IPS-15b (cell line): ENCODE results near the gene AGPAT4.

Experiments used
- H3K27me3 ChIP-seq: one replicate; pipeline ENCODE4 v1.6.1; 2013; ENCODE audit warnings: low read length; ENCODE audit not compliant: control insufficient read depth, insufficient read depth
- H3K36me3 ChIP-seq: one replicate; pipeline ENCODE4 v1.6.1; 2013; ENCODE audit warnings: low read length; ENCODE audit not compliant: control insufficient read depth, insufficient read depth
- H3K4me1 ChIP-seq: one replicate; pipeline ENCODE4 v1.6.1; 2013; ENCODE audit warnings: mild to moderate bottlenecking, low read length; ENCODE audit not compliant: control insufficient read depth, insufficient read depth
- H3K4me3 ChIP-seq: one replicate; pipeline ENCODE4 v1.5.1; 2013; ENCODE audit warnings: low read depth, low read length
- H3K9ac ChIP-seq: one replicate; pipeline ENCODE4 v1.6.1; 2013; ENCODE audit warnings: low read depth, mild to moderate bottlenecking, low read length
- H3K9me3 ChIP-seq: one replicate; pipeline ENCODE4 v1.6.1; 2013; ENCODE audit warnings: mild to moderate bottlenecking, low read length; ENCODE audit not compliant: control insufficient read depth, insufficient read depth

The AGPAT4 gene

GRCh38 chr6:161220346-161220745, 53.5 kb downstream of the AGPAT4 start:
- peaks cover 6% of the 10 kb centered on the region for H3K36me3 ChIP-seq
- H3K4me1 ChIP-seq, result peaks cover 4% of the 10 kb centered on the region
- no peaks in the 10 kb centered on the region for H3K9me3 ChIP-seq
- H3K9ac ChIP-seq, result no peak overlapping the region
- H3K27me3 ChIP-seq, result no peaks in the 10 kb centered on the region
- H3K4me3 ChIP-seq, result no peak overlapping the region

GRCh38 chr6:161219680-161220079, 54.2 kb downstream of the AGPAT4 start:
- Histone ChIP-seq H3K36me3 (peaks cover 6% of the 10 kb centered on the region), H3K9me3 (no peaks in the 10 kb centered on the region), H3K4me3 (no peak overlapping the region), H3K27me3 (no peaks in the 10 kb centered on the region), H3K4me1 (peaks cover 4% of the 10 kb centered on the region), H3K9ac (no peak overlapping the region)

DNA sequence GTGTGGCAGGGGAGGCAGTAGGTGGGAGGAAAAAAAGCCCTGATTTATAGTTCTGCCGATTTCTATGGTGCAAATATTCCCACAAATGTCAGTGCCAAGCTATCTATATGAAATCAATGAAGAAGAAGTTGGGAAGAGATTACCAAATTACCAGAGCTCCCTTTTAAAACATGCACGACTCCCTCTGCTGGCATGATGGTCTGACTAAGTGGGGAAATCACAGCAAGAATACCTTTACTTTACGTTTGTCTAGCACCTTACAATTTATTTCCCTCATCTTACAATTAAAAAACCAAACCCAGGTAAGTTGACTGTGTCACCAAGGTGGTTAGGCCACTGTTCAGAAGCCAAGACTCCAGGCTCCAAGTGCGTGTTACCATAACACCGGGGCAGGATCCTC, 55.6 kb downstream of the AGPAT4 start:
- H3K4me1 ChIP-seq, result peaks cover 4% of the 10 kb centered on the region
- H3K9ac ChIP-seq, result no peak overlapping the region
- no peak overlapping the region for H3K4me3 ChIP-seq
- no peaks in the 10 kb centered on the region for H3K27me3 ChIP-seq
- H3K9me3 ChIP-seq, result no peaks in the 10 kb centered on the region
- peaks cover 6% of the 10 kb centered on the region for H3K36me3 ChIP-seq

DNA sequence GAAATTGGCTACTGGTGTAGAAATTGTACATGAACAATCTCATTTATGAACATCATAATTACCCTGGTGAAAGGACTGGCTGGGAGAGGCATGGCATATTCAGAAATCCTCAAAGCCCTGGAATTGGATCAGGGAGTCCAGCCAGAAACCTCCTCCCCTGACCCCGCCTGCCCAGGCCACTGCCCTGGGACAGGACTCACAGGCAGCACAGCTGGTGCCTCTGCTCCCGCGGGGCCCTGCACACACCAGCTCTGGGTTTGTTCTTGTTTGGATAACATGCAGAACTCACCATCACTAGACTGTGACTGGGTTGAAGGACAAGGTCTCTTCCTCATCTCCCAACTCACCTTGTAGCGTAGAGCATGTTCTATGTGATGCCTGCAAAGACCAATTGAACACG, 56.2 kb downstream of the AGPAT4 start:
- no peaks in the 10 kb centered on the region for H3K27me3 ChIP-seq
- H3K4me3 ChIP-seq, result no peak overlapping the region
- H3K9me3 ChIP-seq, result no peaks in the 10 kb centered on the region
- no peak overlapping the region for H3K9ac ChIP-seq
- H3K4me1 ChIP-seq, result no peaks in the 10 kb centered on the region
- peaks cover 6% of the 10 kb centered on the region for H3K36me3 ChIP-seq

GRCh38 chr6:161216616-161217205, 57.1 kb downstream of the AGPAT4 start:
- Histone ChIP-seq H3K9me3 (peaks cover 1% of the 10 kb centered on the region), H3K4me3 (no peak overlapping the region), H3K9ac (no peak overlapping the region), H3K27me3 (no peaks in the 10 kb centered on the region), H3K4me1 (no peaks in the 10 kb centered on the region), H3K36me3 (peaks cover 6% of the 10 kb centered on the region)

DNA sequence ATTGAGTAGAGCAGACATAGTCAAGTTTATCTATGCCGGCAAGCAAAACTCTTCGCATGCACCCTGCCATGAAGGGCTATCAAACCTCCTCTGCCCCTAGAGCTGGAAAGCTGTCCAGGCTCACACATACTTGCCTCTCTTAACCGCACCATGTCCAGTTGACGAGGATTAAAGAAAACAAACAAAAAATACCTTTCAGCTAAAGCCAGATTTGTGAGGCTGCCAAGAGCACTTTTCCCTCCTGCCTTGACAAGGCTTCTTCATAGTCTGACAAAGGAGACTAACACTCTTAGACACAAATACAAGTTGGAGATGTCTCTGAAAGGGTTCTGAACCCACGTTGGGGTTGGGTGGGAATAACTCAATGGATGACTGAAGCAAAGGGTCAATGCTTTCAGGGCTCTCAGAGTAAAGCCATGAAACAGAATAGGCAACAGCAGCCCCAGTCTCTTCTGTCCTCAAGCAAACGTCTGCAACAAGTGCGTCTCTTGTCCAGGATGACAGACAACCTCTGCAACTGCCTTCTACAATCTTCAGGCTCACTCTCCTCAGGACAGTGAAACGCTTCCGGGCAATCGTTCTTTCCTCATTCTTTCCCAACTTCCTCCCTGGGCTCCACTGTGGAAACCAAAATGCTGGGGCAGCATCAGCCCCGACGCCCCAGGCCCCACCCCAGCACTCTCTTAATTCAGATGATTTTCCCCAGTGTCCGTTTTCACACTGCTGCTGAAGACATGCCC, 57.8 kb downstream of the AGPAT4 start:
- Histone ChIP-seq H3K9me3 (peaks cover 2% of the 10 kb centered on the region), H3K36me3 (peaks cover 6% of the 10 kb centered on the region), H3K27me3 (no peaks in the 10 kb centered on the region), H3K4me1 (no peaks in the 10 kb centered on the region), H3K4me3 (no peak overlapping the region), H3K9ac (no peak overlapping the region)

- no peaks in the 10 kb centered on the region for H3K4me1 ChIP-seq
- no peaks in the 10 kb centered on the region for H3K27me3 ChIP-seq
- H3K36me3 ChIP-seq, result peaks cover 6% of the 10 kb centered on the region
- H3K9me3 ChIP-seq, result peaks cover 2% of the 10 kb centered on the region
- no peak overlapping the region for H3K9ac ChIP-seq
- H3K4me3 ChIP-seq, result no peak overlapping the region
Measured at GRCh38 chr6:161215193-161215592, 58.7 kb downstream of the AGPAT4 start.

DNA sequence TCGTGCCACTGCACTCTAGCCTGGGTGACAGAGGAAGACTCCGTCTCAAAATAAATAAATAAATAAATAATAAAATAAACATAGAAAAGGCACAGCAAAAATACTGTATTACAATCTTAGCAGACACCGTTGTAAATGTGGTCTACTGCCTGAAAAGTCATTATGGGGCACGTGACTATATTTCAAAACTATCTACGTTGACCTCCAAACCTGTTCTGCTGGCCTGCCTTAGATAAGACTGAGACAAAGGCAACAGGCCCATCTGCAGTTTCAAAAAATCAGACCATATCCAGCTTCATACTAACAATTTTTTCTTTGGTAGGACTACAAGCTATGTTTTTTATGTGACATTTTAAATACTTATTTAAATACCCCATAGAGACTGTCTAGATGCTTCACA, 59.1 kb downstream of the AGPAT4 start:
- Histone ChIP-seq H3K27me3 (no peaks in the 10 kb centered on the region), H3K4me1 (no peaks in the 10 kb centered on the region), H3K9ac (no peak overlapping the region)

DNA sequence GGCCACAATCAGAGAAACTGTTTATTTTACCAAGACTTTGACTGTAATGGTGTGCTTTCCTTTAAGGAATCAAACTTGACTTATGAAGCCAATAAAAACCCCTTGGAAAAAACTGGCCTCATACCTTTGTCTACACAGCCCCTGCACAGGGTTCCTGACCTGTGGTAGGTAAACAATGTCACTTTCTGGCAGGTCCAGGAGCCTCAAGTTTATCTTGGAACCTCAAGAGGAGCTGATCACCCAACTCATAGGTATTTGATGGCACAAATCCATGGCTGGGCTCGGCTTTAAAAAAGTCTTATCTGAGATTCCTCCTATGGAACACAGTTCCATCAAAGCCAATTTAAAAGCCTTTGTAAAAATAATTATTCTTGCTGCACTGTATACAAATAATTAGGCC, 61.0 kb downstream of the AGPAT4 start:
- Histone ChIP-seq H3K36me3 (peaks cover 6% of the 10 kb centered on the region), H3K9me3 (peaks cover 2% of the 10 kb centered on the region), H3K9ac (no peak overlapping the region), H3K4me3 (no peak overlapping the region), H3K27me3 (no peaks in the 10 kb centered on the region), H3K4me1 (no peaks in the 10 kb centered on the region)

More for the DNA sequence above, 59.1 kb downstream of the AGPAT4 start:
- H3K36me3 ChIP-seq, result peaks cover 6% of the 10 kb centered on the region
- H3K9me3 ChIP-seq, result peaks cover 2% of the 10 kb centered on the region
- H3K4me3 ChIP-seq, result no peak overlapping the region

DNA sequence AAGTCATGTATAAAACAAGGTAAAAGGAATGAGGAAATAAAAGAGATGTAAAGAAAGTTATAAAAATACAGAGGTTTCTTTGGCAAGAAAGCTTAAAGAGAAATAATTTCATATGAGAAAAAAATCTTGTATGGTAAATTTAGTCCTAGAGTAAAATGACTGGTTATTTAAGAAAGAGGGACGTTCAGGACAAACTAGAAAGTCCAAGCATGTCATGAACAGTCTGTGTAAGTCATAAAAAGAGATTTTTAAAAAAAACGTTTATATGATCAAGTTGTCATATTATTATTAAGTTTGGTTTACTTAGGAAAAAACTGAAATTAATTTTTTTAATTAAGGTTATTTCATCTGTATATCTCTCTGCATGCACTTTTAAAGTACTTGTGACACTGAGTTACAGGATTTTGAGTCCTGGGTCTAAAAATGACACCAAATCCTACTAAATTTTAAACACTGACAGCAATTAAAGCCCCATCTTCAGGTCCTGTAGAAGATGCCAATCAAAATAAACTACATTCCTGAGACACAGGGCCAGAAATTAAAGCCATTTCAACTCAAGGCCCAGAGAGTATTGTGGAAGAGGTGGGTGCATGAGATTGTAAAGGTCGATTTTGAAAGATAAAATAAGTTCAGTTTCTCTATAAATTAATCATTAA, 62.4 kb downstream of the AGPAT4 start:
- peaks cover 2% of the 10 kb centered on the region for H3K9me3 ChIP-seq

GRCh38 chr6:161210857-161211256, 63.0 kb downstream of the AGPAT4 start:
- peaks cover 2% of the 10 kb centered on the region for H3K9me3 ChIP-seq
- no peak overlapping the region for H3K9ac ChIP-seq
- no peaks in the 10 kb centered on the region for H3K27me3 ChIP-seq
- H3K4me1 ChIP-seq, result no peaks in the 10 kb centered on the region
- no peaks in the 10 kb centered on the region for H3K36me3 ChIP-seq
- H3K4me3 ChIP-seq, result no peak overlapping the region

More for the DNA sequence above, 62.4 kb downstream of the AGPAT4 start:
- no peak overlapping the region for H3K9ac ChIP-seq
- no peak overlapping the region for H3K4me3 ChIP-seq
- H3K27me3 ChIP-seq, result no peaks in the 10 kb centered on the region
- no peaks in the 10 kb centered on the region for H3K4me1 ChIP-seq
- H3K36me3 ChIP-seq, result no peaks in the 10 kb centered on the region

- Histone ChIP-seq H3K9me3 (peaks cover 2% of the 10 kb centered on the region), H3K9ac (no peak overlapping the region), H3K4me1 (no peaks in the 10 kb centered on the region), H3K4me3 (no peak overlapping the region), H3K27me3 (no peaks in the 10 kb centered on the region), H3K36me3 (no peaks in the 10 kb centered on the region)
Measured at GRCh38 chr6:161207200-161207599, 66.7 kb downstream of the AGPAT4 start.
